ENCODE data around the gene RAB17.

DNA sequence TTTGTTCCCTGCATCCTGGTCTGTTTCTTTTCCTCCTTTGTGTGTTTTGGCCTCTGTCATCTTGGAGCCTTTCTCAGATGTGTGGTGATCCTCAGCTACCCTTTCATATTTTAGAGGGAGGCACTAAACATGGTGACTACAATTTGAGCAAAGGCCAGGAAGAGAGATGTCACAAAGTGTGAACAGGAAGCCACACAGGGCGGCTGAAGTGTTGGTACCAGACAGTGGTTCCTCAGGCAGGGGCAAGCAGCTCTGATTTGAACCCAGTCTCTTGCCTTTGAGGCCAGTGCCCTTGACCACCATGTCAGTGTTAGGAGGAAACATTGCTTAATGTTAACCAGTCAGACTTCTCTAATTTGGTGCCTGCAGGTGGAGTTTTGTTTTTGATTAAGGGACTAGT is 46.0 kb upstream of the RAB17 start:
- no peak for TF ChIP-seq CTCF (IDR thresholded peaks at IDR 0.05; ENCODE audit: borderline replicate concordance, extremely low read depth, low read length, poor library complexity, severe bottlenecking)
- TF ChIP-seq EZH2 (IDR thresholded peaks at IDR 0.05; ENCODE audit: borderline replicate concordance, low read depth, low read length, severe bottlenecking): no peak

All from DND-41 (cell line).